ENCODE data around the gene CTCFL.

DNA sequence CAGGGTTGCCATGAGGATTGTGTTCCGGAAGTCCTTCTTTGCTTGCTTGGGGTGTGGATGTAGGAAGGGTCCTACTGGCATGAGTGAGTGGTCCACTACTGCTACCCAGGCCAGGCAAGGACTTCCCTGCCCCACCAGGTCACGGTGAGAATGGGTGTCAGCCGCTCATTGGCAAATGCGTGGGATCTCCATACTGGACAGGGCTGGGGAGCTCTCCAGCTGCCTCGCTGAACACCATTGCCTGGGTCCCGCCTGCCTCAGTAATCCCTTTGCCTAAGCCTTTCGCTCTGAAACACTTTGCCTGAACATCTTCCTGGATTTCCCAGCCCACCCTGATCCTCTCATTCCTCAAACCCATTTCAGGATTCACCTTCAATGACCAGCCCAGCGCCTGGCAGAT lies 59.5 kb downstream of the CTCFL start:
- TF ChIP-seq EHMT2 (IDR thresholded peaks at IDR 0.05; ENCODE audit: borderline replicate concordance, low read depth, low read length) (no peak), NRL (CRISPR knock-in tag; IDR thresholded peaks at IDR 0.05; ENCODE audit: borderline replicate concordance) (no peak), ZNF263 (CRISPR knock-in tag; IDR thresholded peaks at IDR 0.05) (no peak)
